ENCODE measurements around the gene PRKAR1B.

PRKAR1B gene

GRCh38 chr7:534075-534474 is 193.0 kb downstream of the PRKAR1B start:
- DNase-seq: no peak

- no peak for DNase-seq
Measured at GRCh38 chr7:533266-533665, 193.8 kb downstream of the PRKAR1B start.

GRCh38 chr7:532379-533143 is 194.5 kb downstream of the PRKAR1B start:
- no peak for DNase-seq

GRCh38 chr7:531777-532176 is 195.3 kb downstream of the PRKAR1B start:
- DNase-seq: no peak

- DNase-seq: no peak
Measured at GRCh38 chr7:528451-528850, 198.6 kb downstream of the PRKAR1B start.

- DNase-seq: no peak
Measured at GRCh38 chr7:527723-528122, 199.4 kb downstream of the PRKAR1B start.

- DNase-seq: no peak
Measured at GRCh38 chr7:526460-527034, 200.5 kb downstream of the PRKAR1B start.

GRCh38 chr7:525740-526139 is 201.3 kb downstream of the PRKAR1B start:
- DNase-seq: no peak

- no peak for DNase-seq
Measured at GRCh38 chr7:524800-525199, 202.3 kb downstream of the PRKAR1B start.

GRCh38 chr7:523347-524336 is 203.4 kb downstream of the PRKAR1B start:
- no peak for DNase-seq

GRCh38 chr7:522951-523314 is 204.1 kb downstream of the PRKAR1B start:
- no peak for DNase-seq

GRCh38 chr7:522071-522950 is 204.8 kb downstream of the PRKAR1B start:
- no peak for DNase-seq

GRCh38 chr7:521221-522070 is 205.6 kb downstream of the PRKAR1B start:
- DNase-seq: no peak

GRCh38 chr7:520503-521161 is 206.4 kb downstream of the PRKAR1B start:
- no peak for DNase-seq

GRCh38 chr7:519484-520390 is 207.3 kb downstream of the PRKAR1B start, which contains the start of gene PDGFA:
Gene PDGFA, minus strand, starts transcription at chr7:519846. Its CDS starts 845 bp downstream, at chr7:519001.
- DNase-seq: peak; percentile 44

- peak; percentile 46 for DNase-seq
Measured at GRCh38 chr7:518630-519483, 208.2 kb downstream of the PRKAR1B start.

GRCh38 chr7:517774-518629 is 209.1 kb downstream of the PRKAR1B start:
- no peak for DNase-seq

Measured in activated CD4-positive, CD25-positive, alpha-beta regulatory T cell treated with anti-CD3 and anti-CD28 coated beads, Interleukin-2, amount 50 U/mL, for 72 hours (primary cell).